SK-N-MC (cell line): ENCODE results near the gene CXorf38.

ENCODE experiments used
- DNase-seq: peaks from one replicate; pipeline ENCODE4 v3.0.0-alpha.2; 2011; ENCODE audit warnings: low read depth, low spot score
- H3K27ac ChIP-seq: fragments of 200-600 bp; sonication (generic); 2 replicates; pipeline ENCODE4 v1.5.1; 2016; ENCODE audit warnings: mixed run types
- H3K36me3 ChIP-seq: fragments of 200-600 bp; sonication (generic); 2 replicates; pipeline ENCODE4 v1.6.1; 2017; ENCODE audit warnings: antibody characterized with exemption, low read length, mixed read lengths; ENCODE audit not compliant: insufficient read depth
- H3K4me3 ChIP-seq: fragments of 200-600 bp; sonication (generic); 2 replicates; pipeline ENCODE4 v1.5.1; 2016
- H3K9ac ChIP-seq: fragments of 200-600 bp; sonication (generic); 2 replicates; pipeline ENCODE4 v1.8.0; 2017; ENCODE audit warnings: mixed run types, mixed read lengths; ENCODE audit not compliant: insufficient read length
- H3K9me3 ChIP-seq: fragments of 200-600 bp; sonication (generic); 2 replicates; pipeline ENCODE4 v1.6.1; 2017; ENCODE audit warnings: low read depth, mild to moderate bottlenecking, antibody characterized with exemption, low read length, moderate library complexity, mixed read lengths
- EZH2 ChIP-seq: fragments of 200-600 bp; sonication (generic); IDR thresholded peaks from one replicate; pipeline ENCODE4 v1.6.1; 2017; ENCODE audit warnings: antibody characterized with exemption
- FOXP2 ChIP-seq: optimal IDR thresholded peaks from 2 replicates; pipeline ENCODE3; 2011; ENCODE audit warnings: mild to moderate bottlenecking, moderate library complexity; ENCODE audit not compliant: insufficient read depth; ENCODE audit errors: extremely low read length, control extremely low read depth
- POLR2AphosphoS5 ChIP-seq: IDR thresholded peaks from 2 replicates; pipeline ENCODE4 v1.6.1; 2012; ENCODE audit warnings: mild to moderate bottlenecking, low read depth, low read length, borderline replicate concordance

Gene CXorf38

GRCh38 chrX:40580537-40581335 is 66.6 kb downstream of the CXorf38 start, which contains the start of gene ATP6AP2:
Gene ATP6AP2 (plus strand): TSS chrX:40580970. CDS start chrX:40581066, 96 bp downstream.
- Histone ChIP-seq H3K36me3 (no peaks in the 10 kb centered on the region), H3K9me3 (no peaks in the 10 kb centered on the region), H3K9ac (peak within 1 kb of the TSS; percentile 71), H3K4me3 (peak within 1 kb of the TSS; percentile 80), H3K27ac (no peak within 1 kb of the TSS)
- TF ChIP-seq EZH2, result no peak
- peak; percentile 70 for TF ChIP-seq POLR2AphosphoS5
- peak; percentile 76 for DNase-seq

DNA sequence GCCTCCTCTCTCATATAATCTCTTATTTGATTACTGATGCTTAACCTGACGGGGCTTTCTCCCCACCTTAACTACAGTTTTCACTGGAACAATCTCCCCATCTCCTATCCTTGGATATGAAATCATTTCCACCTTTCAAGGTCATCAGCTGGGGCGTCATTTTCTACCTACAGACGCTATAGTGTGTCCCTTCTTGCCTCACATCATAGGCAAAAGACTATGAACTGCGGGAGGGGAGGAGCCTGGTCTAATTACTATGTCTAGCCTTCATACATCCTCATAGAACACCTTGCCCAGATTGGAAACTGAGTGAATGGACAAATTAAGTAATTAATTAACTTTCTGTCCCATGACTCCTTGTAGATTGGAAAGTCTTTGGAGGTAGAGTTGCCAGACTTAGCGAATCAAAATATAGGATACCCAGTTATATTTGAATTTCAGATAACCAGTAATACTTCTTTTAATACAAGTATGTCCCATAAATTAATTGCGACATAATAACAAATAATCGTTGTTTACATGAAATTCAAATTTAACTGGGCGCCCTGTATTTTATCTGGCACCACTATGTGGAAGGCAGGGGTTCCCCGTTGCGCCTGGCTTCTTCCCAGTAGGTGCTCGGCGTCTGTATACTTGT is 67.3 kb downstream of the CXorf38 start:
- TF ChIP-seq FOXP2 (no peak), EZH2 (no peak), POLR2AphosphoS5 (no peak)
- Histone ChIP-seq H3K9ac (peak overlapping the region; percentile 51), H3K9me3 (no peaks in the 10 kb centered on the region), H3K4me3 (peak overlapping the region; percentile 80), H3K36me3 (no peaks in the 10 kb centered on the region), H3K27ac (no peak overlapping the region)
- no peak for DNase-seq

- Histone ChIP-seq H3K9me3 (no peaks in the 10 kb centered on the region), H3K27ac (no peak overlapping the region), H3K36me3 (no peaks in the 10 kb centered on the region), H3K4me3 (no peak overlapping the region), H3K9ac (no peak overlapping the region)
- TF ChIP-seq FOXP2, result no peak
- no peak for TF ChIP-seq EZH2
- TF ChIP-seq POLR2AphosphoS5, result no peak
- DNase-seq, result no peak
Measured at GRCh38 chrX:40579141-40579540, 68.2 kb downstream of the CXorf38 start.

GRCh38 chrX:40578039-40578695 is 69.2 kb downstream of the CXorf38 start:
- no peak overlapping the region for H3K27ac ChIP-seq
- no peak overlapping the region for H3K9ac ChIP-seq
- H3K9me3 ChIP-seq, result no peaks in the 10 kb centered on the region
- no peak for DNase-seq
- TF ChIP-seq EZH2 (no peak), POLR2AphosphoS5 (no peak), FOXP2 (no peak)
- H3K36me3 ChIP-seq, result no peaks in the 10 kb centered on the region
- H3K4me3 ChIP-seq, result no peak overlapping the region
